AG09309 (cell line): ENCODE data around the gene DDX56.

Source experiments
- DNase-seq: peaks from one replicate; pipeline ENCODE4 v3.0.0-alpha.2; 2010; ENCODE audit warnings: low read depth
- H3K4me3 ChIP-seq: 2 replicates; pipeline ENCODE4 v1.5.1; 2011; ENCODE audit warnings: mild to moderate bottlenecking, low read depth, low read length, moderate library complexity; ENCODE audit not compliant: control insufficient read depth
- TF ChIP-seq, protein P1 (sequence below): IDR thresholded peaks from 2 replicates; pipeline ENCODE4 v1.5.1; 2011; ENCODE audit warnings: mild to moderate bottlenecking, low read depth, low read length, inconsistent platforms; ENCODE audit not compliant: insufficient read depth, control insufficient read depth; ENCODE audit errors: missing control alignments

DDX56 gene

DNA sequence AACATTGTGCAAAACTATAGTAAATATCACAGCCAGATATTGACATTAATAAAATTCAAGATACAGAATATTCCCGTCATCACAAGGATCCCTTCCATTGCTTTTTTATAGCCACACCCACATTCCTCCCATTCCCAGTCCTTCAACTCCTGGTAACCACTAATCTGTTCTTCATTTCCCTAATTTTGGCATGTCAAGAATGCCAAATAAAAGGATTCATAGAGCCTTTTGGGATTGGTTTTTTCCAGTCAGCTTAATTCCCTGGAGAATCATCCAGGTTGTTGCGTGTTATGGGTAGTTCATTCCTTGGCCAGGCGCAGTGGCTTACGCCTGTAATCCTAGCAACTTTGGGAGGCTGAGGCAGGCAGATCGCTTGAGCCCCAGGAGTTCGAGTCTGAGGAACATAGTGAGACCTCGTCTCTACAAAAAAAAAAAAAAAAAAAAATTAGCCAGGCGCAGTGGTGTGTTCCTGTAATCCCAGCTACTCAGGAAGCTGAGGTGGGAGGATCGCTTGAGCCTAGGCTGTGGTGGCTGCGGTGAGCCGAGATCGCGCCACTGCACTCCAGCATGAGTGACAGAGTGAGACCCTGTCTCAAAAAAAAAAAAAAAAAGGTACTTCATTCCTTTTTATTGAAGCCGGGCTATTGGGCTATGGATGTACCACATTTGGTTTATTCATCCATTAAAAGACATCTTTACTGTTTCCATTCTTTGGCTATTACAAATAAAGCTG, 35.4 kb upstream of the DDX56 start:
- peak; percentile 83 for DNase-seq
- TF ChIP-seq, protein P1, sequence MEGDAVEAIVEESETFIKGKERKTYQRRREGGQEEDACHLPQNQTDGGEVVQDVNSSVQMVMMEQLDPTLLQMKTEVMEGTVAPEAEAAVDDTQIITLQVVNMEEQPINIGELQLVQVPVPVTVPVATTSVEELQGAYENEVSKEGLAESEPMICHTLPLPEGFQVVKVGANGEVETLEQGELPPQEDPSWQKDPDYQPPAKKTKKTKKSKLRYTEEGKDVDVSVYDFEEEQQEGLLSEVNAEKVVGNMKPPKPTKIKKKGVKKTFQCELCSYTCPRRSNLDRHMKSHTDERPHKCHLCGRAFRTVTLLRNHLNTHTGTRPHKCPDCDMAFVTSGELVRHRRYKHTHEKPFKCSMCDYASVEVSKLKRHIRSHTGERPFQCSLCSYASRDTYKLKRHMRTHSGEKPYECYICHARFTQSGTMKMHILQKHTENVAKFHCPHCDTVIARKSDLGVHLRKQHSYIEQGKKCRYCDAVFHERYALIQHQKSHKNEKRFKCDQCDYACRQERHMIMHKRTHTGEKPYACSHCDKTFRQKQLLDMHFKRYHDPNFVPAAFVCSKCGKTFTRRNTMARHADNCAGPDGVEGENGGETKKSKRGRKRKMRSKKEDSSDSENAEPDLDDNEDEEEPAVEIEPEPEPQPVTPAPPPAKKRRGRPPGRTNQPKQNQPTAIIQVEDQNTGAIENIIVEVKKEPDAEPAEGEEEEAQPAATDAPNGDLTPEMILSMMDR = no peak

DNA sequence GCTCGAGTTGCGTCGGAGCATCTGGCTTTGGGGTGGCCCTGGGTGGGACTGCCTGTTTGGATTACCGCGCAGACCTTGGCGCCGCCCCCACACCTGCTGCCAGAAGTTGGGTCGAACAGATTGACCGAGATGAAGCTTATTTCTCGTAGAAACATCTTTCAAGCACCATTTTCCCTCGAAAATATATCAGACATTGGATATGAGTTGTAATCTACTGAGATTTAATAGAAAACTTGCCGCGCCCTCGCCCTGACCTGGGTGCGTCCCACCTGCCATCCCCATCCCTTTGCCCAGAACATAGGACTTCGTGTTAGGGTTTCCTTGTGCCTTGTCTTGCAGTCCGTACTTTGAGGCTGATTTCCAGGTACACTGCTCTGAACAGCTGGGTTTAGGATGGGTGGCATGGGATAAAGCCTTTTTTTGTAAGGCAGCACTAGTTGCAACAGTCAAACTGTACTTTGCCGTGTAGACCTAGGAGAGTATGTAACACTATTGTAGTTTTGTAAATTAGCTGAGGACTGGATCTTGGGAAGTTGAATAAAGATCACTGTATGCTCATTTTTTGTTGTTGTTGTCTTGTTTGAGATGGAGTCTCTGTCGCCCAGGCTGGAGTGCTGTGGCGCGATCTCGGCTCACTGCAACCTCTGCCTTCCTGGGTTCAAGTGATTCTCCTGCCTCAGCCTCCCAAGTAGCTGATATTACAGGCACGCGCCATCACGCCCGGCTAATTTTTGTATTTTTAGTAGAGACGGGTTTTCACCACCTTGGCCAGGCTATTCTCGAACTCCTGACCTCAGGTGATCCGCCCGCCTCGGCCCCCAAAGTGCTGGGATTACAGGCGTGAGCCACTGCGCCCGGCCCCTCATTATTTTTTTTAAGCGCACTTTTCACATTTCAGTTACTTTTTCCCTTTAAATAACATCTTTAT, 33.7 kb upstream of the DDX56 start:
- no peak for DNase-seq
- peak overlapping the region; percentile 91 for H3K4me3 ChIP-seq
- TF ChIP-seq, protein P1 = no peak

More for the DNA sequence above, 35.4 kb upstream of the DDX56 start:
- no peak overlapping the region for H3K4me3 ChIP-seq

DNA sequence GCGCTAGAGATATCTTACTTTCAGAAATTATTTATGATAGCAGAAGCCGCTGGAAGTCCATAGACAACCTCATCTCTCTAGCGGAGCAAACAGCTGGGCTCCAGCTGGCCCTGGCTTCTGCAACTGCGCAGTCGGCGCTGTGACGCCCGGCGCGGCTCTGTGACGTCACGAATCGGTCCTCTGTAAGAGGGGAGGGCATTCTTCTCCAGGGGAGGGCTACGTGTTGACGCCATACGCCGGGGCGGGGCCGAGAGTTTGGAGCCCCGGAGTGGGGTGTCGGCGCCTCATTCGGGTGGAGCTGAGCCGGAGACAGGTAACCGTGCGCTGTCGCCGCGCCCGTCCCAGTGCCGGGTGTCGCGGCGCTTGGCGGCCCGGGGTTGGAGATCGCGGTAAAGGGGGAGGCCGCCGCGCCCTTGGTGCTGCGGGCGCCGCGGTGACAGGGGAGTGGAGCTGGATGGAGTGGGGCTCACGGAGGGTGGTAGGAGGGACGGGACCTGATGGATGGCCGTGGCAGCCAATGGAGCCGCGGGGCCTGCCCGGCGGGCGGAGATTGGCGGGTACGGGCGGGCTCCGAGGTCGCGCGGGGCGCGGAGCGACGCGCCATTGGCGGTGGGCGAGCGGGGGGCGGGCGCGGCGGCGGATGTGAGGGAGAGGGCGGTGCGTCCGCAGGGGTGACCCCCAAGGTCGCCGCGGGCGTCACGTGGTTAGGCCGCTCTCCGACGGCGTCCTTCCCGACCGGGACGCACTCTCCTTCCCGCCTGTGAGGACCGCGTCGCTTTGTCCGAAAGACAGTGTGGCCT, 32.8 kb upstream of the DDX56 start, which contains the start of gene OGDH:
TSS of gene OGDH (plus strand) at position 287 of the 800 bp plus-strand sequence. CDS start 17,717 bp downstream, outside the sequence.
- H3K4me3 ChIP-seq = peak within 1 kb of the TSS; percentile 91
- DNase-seq = peak; percentile 95
- TF ChIP-seq, protein P1 = no peak

DNA sequence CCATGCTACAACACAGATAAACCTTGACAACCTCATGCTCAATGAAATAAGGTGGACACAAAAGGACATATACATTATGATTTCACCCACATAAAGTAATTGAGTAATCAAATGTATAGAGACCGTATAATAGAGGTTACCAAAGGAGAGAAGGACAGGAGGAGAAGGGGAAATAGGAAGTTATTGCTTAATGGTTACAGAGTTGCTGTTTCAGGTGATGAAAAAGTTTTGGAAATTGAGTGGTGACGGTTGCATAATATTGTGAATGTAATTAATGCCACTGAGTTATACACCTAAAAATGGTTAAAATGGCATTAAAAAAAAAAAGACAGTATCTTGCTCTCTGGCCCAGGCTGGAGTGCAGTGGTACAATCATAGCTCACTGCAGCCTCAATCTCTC, 31.2 kb upstream of the DDX56 start:
- H3K4me3 ChIP-seq = no peak overlapping the region
- TF ChIP-seq, protein P1 = no peak
- DNase-seq = no peak

DNA sequence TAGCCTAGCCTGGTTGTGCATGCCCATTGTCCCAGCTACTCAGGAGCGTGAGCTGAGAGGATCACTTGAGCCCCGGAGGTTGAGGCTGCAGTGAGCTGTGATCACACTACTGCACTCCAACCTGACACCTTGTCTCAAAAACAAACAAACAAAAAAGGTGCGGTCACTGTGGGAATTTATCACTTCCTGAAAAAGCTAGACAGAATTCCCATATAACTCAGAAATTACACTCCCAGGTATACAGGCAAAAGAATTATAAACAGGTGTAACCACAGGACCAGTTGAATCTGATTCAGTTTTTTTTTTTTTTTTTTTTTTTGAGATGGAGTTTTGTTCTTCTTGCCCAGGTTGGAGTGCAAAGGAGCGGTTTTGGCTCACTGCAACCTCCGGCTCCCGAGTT, 29.5 kb upstream of the DDX56 start:
- TF ChIP-seq, protein P1 = no peak
- no peak for DNase-seq
- no peak overlapping the region for H3K4me3 ChIP-seq

DNA sequence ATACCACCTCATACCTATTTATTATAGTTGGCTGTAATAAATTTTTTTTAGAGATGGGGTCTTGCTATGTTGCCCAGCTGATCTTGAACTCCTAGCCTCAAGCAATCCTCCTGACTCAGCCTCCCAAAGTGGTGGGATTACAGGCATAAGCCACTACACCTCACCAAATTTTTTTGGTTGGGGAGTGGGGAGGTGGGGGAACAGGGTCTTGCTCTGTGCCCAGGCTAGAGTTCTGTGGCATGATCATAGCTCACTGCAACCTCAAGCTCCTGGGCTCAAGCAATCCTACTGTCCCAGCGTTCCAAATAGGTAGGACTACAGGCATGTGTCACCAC, 28.8 kb upstream of the DDX56 start:
- no peak for DNase-seq
- H3K4me3 ChIP-seq = no peak overlapping the region
- TF ChIP-seq, protein P1 = no peak
